NCI-H526 (cell line): ENCODE results near the gene FAM118B.
"Not testable (repeated sequence)": the region's sequence is repeated elsewhere in the genome, so short reads cannot be mapped to it uniquely, and the experiment has no call there.

ENCODE experiments used
- DNase-seq, 2 experiments: peaks; one replicate each; lab custom pipeline; 2025; lab: John Stamatoyannopoulos, UW

The FAM118B gene

DNA sequence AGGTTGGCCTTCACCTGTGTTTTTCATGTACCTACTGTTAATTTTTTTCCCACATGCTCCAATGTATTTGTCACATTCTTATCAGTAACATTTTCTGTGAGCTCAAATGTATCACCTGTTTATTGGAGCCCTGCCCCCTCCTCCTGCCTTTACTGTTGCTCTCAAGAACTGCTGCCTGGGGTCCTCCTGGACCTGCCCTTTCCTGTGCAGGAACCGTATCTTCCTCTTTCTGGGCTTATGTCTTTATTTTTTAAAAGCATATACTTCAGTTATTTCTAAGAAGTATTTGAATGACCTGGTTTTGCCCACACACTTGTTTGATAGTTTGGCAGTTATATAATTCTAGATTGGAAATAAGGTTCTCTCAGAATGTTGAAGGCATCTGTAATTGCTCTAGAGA lies 5.9 kb downstream of the FAM118B start:
- no peak for DNase-seq

DNA sequence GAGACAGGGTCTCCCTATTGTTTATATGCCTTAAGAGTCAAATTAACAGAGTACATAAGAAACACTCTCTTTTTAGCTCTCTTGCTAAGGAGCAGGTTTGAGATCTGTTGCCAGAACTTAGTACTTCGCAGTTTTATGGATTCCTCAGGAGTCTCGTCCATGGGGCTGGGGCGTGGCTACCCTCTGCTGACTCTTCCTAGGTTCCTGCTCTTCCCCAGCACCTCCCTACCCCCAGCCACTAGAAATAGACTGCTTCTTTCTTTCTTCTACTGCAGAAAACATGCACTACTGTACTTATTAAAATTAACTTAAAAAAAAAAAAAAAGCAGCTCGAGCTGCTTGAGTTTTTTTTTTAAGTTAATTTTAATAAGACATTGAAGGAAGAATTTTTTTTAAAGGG lies 8.0 kb downstream of the FAM118B start:
- no peak for DNase-seq

DNA sequence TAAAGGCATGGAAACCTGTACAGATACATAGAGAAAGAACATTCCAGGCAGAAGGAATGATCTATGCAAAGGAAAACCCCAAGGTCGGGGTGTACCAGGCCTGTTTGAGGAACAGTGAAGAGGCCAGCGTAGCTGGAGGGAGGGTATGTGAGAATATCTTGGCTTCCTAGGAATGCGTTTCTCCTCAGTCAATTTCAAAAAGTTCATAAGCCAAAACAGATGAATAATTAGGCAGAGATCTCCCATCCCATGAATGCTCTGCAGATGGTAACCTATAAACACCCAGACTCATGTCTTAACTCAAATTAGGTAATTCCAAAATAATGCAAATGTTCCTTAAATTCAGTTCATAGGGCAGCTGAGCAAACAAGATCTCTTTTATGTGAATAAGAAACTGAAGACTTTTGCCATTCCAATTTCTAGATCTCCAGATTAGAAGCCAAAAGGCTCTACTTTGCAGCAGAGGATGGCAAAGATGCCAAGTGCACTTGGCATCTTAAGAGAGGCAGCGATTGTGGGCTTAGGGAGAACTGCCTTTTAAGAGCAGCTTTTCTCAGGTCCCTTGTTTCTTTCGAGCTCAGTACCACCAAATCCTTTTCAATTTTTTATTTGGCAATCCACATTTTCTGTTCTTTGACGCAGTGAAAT lies 13.2 kb downstream of the FAM118B start:
- DNase-seq = no peak

DNA sequence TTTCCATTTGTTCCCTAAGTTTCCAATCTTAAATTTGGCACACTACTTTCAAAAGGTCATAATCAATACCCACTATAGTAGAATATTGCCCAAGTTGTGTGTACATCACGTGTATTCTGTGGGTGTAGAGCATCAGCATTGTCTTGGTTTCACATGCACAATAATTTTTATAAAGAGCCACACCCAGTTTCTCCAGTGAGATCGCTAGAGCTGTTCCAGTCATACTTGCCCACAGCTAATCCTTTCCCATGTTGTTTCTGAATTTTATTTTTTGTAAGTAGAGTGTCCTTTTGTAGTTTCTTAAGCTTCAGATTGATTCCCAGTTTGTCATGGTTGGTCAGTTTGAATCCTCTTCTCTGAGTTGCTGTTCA lies 13.7 kb downstream of the FAM118B start:
- no peak for DNase-seq

DNA sequence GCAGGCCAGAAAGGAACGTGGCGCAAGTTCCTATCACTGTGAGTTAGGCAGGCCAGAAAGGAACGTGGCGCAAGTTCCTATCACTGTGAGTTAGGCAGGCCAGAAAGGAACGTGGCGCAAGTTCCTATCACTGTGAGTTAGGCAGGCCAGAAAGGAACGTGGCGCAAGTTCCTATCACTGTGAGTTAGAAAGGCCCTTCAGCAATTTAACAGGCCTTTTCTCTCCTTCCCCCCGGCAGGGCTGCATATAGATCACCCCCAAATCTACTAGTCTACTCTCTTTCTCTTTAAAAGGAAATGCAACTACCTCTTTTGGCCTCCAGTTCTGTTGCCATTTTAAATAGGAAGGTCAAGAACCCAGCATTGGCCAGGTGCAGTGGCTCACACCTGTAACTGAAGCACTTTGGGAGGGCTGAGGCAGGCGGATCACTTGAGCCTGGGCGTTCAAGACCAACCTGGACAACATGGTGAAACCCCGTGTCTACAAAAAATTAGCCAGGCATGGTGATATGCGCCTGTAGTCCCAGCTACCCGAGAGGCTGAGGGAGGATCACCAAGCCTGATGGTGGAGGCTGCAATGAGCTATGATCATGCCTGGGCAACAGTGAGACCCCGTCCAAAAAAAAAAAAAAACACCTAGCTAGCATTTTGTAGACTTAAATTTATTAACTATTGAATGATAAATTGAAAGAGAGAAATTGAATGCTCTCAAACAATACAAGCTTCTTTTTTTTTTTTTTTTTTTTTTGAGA lies 14.9 kb downstream of the FAM118B start:
- DNase-seq = no peak

DNA sequence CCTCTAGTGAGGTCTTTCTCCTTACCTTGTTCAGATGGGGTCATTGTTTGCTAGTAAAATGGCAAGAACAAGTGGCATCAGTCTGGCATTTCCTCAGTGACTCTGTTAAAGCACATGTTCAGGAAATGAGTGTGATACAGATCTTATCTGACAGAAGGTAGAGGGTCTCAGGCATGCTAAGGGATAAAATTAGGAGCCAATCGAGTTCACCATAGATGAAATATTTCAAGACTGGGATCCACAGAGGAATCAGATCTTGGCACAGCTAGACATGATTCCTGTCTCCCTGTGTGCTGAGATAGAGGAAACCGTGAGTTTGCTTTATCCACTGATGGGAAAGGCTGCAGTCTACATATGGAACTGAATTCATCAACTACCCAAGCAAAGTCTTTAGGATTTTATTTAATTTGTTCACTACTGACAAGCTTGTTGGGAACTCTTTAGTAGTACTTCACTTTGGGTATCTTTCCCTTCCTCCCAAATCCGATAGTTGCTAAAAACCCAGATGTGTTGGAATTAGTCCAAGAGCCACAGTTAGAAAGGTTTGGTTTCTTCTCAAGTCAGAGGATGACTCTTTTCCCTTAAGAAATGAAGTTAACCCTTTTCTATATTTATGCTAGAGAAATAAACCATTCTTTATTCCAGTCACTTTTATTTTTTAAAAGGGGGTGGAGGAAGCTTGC lies 18.4 kb downstream of the FAM118B start:
- DNase-seq = no peak

DNA sequence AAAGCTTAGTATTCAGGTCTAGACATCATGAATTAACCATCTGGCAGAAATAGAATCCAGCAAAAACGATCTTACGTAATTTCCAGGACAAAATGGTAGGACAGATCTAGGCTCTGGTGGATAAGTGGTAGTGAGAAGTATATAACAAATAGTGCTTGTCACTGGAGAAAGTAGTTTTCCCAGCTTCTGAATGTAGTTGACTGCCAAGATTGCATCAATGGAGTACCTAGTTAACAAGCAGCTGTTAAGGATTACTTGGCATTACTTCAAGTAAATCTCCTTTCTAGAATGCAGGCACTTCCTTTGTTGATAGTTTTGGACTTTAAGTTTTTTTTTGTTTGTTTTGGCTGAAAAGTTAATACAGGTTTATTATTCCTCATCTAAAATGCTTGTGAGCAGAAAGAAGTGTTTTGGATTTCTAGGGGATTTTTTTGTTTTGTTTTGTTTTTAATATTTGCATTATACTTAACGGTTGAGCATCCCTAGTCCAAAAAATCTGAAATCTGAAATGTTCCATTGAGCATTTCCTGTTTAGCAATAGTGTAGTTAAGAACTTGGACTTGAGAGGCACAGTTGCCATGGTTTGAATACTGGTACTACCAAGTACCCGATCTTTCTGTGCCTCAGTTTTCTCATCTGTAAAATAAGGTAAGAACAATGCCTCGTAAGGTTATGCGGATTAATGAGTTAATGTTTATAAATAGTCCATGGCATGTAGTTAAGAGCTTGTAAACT lies 20.3 kb downstream of the FAM118B start:
- no peak for DNase-seq

DNA sequence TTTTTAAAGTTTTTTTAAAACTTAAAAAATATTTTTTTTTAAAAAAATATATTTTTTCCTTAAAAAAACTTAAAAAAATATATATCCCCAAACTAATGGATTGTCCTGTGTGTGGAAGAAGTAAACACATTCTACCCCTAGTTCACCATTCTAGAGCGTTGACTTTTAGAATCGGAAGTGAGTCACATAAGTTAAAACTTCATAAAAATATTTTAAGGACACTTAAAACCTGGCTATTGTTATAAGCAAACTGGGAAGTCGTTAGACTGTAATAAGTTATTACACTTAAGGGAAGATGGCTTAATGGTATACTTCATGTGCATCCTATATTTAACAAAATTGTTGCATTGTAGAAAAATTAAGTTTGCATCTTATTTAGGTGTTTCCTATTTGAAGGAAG lies 21.1 kb downstream of the FAM118B start:
- DNase-seq = no peak

DNA sequence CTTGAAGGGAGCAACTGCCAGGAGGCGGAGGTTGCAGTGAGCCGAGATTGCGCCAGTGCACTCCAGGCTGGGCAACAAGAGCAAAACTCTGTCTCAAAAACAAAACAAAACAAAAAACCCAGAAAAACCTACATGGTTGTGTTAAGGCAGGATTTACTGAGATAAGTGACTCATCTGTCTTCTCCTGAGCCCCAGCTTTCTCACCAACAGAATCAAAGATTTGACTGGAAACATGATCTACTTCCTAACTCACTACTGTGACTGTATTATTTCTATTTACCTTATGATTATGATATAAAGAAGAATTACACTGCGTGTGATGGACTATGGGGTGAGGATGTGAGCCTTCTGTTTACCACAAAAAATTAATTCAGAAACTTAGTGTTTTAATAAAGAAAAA lies 21.8 kb downstream of the FAM118B start:
- DNase-seq = no peak

DNA sequence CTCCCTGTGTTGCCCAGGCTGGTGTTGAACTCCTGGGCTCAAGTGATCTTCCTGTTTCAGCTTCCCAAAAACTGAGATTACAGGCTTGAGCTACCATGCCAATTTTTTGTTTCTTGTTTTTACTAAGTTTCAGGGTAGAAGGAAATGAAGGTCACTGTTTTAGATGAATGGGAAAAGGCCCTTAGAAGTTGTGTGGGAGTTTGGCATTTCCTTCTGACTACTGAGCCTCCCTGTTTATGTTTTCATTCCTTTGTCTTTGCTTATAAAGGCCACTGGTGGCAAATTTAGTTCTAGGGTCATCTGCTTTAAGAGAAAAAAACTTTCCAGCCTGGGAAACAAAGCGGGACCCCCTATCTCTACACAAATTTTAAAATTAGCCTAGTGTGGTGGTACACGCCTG lies 35.1 kb downstream of the FAM118B start:
- no peak for DNase-seq

DNA sequence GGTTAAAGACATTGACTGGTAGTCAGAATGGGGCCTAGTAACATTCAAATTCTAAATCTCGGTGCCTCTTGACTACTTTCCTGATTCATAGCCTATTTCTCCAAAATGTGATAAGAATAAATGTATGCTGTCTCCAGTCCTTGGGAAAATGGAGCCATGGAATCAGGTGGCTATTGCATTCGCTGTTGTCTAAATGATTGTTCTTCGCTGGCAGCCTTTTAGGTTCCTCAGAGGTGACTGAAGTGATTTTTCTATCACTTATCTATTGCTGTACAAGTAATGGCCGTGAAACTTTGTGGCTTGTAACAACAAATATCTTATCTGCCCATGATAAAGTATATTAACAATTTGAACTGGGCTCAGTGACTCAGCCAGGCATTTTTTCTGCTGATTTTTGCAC lies 41.7 kb downstream of the FAM118B start:
- no peak for DNase-seq

DNA sequence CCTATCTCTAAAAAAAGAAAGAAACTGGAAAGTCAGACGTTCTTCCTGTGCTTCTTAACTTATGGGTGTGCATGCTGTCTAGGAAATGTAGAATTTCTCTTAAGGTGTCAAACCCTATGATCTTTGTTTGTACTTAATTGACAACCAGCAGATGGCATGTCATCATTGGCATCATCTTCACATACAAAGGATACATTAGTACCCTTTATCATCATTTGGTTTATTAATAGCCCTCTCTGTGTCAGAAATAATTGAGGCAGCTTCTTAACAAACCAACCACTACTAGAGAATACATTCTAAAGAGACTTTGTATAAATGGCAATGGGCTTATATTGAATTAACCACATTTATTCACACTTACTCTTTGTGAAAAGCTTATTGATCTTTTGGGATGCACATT lies 43.2 kb downstream of the FAM118B start:
- DNase-seq = no peak

DNA sequence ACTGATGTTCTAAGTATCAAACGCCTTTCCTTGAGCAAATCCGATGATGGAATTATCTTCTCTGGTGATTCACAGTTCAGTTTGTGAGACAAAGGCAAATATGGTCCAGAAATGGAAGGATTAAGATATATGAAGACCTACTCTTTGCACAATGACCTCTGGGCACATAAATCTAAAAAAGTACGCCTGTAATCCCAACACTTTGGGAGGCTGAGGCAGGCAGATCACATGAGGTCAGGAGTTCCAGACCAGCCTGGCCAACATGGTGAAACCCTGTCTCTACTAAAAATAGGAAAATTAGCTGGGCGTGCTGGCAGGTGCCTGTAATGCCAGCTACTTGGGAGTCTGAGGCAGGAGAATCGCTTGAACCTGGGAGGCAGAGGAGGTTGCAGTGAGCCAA lies 43.9 kb downstream of the FAM118B start:
- DNase-seq = not testable (repeated sequence)

DNA sequence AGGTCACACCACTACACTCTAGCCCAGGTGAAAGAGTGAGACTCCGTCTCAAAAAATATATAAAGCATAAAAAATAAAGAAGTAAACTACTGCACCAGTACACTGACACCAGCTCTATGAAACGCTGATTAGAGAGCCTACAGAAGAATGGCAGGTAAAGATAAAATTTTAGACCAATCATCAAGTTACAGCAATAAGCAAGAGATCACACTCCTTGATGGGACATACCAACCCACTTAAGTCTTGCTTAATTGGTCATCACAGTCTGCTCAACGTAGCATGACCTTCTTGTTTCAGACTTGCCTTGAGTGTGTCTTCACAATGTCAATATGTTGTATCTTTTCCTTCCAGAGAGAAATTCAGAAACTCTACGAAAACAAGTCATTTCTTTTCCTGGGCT lies 44.6 kb downstream of the FAM118B start:
- no peak for DNase-seq

DNA sequence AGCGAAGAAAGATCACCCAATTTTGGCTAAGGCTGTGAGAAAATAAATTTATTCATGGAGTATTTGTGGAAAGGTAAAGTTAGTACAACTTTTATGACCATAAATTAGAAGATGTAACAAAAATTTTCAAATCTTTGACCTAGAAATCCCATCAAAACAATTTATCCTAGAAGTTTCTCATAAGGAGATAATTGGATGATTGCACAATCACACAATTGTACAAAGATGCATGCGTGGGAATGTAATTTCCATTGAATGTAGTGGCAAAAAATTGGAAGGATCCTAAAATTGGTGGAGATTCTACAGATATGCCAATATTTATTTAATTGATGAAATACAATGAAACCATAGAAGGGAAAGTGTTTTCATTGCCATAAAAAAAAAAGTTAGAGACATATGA lies 45.6 kb downstream of the FAM118B start:
- no peak for DNase-seq

DNA sequence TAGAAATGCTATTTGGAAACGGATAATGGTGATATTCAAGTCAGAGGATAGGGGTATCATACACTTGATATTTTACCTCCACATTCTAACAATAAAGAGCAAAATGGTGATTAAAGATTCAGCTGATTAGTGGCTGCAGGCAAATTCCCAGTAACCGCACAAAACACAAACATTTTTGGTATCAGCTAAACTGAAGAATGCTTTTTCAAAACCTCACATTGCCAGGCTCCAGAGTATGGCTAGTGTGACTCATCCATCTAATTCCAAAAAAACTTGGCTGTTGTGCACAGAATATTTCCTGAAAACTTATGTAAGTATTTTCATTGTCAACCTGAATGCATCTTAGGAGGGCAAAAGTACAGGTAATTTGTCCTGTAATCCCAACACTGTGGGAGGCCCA lies 46.2 kb downstream of the FAM118B start:
- DNase-seq = no peak

DNA sequence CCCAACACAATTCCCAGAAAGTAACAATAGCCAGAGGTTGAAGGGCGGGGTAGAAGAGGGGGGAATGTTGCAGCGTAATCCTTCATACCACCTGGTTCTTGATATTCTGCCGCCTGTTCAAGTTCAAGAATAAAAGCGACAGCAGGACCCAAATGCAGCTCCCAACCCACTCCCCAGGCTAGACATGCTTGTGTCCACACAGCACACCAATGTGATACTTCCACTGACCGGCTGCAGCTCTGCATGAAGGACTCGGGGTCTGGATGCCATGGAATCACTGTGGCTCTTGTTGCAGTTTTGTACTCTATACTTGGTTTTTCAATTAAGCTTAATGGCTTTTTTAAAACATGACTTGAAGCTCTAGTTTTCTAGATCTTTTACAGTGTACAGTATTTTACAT lies 50.6 kb downstream of the FAM118B start:
- no peak for DNase-seq

DNA sequence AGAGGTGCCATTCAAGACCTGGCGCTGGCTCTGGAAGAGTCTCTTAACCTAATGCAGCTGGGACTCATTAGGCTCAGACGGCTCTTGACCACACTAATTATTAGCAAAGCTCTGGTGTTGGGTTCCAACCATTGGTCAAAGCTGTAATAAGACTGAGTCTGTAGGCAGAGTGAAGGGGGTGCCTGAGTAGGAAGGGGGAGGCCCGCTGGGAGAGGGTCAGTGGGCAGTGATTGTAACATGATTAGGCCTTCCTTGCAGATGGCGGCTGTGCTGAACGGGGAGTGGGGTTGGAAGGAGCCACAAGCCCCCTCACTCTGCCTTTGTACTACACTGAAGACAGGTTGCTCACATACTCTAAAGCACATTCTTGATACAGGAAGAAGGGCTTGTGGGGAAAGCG lies 51.9 kb downstream of the FAM118B start:
- DNase-seq = no peak

DNA sequence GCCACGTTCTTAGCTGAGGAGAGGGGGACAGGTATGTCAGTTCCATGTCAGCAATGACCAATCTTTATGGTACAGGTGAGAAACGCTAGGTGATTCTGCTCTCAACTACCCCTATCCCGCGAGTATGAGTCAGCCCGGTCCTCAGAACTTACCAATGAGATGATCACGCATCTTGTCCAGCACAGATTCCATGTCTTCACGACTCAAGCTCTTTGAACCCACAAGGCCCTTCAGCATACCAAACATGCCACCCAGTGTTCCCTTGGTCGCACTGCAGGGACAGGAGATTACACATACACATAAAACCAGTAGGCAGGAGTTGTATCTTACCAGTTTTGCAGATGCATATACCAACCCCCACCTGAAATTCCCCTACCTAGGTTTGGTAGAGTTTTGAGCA lies 54.2 kb downstream of the FAM118B start:
- no peak for DNase-seq

DNA sequence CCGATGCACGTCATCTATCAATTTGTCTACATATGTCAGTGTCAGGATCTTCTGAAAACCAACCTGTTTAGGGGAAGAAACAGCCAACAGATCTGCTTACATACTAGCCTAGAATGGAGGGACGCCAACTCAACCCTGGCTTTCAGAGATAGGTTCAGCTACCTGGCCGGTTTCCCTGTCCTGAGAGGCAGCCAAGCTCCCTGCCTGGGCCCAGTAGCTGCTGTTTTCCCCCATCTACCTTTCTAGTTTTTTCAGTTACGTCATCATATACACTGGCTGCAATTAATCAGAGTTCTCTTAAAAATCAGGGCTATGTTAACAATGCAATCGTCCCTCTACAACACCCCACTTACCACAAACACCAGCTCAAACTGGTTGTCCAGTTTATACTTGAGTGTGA lies 56.1 kb downstream of the FAM118B start:
- DNase-seq = no peak

DNA sequence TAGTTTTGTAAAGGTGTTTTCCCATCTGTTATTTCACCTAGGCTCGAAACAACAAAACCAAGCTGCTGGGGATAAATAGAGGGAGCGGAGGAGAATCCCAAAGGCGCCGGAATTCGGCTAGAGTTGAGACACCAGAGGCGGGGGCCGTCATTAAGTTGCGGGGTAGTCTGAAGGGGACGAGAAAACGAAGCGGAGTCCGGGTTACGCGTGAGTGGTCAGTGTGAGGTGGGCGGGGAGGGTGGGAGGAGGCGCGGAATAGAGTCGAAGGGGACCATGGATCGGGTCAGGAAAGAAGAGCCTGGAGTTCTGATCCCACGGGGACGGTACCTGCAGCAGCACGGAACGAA lies 56.8 kb downstream of the FAM118B start:
- DNase-seq = no peak

DNA sequence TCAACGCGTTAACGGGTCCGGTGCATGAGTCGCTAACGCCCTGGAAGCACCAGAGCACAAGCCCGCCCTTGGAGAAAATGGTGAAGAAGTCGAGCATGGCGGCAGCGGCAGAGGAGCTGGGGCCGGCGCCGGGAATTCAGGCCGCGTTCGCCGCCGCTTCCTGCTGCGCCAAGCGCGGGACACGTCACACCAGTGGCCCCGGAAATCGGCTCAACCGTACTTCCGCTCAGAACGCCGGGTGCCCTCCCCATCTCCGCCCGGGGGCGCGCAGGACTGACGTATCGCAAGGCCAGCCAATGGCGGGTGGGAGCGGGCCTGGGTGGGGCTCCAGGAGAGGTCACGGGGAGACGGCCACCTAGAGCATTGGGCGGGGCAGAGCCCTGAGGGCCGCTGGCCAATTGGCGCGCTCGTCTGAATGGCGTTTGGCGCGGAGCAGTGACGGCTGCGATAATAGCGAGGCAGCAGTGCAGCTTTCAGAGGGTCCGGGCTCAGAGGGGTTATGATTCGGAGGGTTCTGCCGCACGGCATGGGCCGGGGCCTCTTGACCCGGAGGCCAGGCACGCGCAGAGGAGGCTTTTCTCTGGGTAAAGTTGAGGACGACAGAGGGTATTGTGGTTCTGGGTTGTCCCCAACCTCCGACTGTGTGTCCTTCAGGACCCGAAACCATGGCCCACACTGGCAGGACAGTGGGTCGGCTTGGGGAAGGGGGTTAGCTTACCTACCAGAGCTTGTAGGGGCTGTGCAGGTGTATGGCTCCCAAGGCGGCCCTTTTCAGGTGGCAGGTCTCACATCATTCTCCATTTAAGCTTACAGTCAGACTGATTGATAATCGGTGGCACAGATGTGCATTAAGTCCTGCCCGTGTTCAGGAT lies 57.4 kb downstream of the FAM118B start, which contains the start of the genes FOXRED1 and SRPRA:
FOXRED1 (plus strand) TSS at position 447 of the 872 bp plus-strand sequence; CDS start at position 500, 53 bp downstream.
SRPRA (minus strand) TSS at position 188 of the 872 bp plus-strand sequence; CDS start at position 97, 91 bp downstream.
- peak; percentile 99 to 100 for DNase-seq
